DND-41 (cell line): ENCODE measurements around the gene SPOCK2.

Experiments
- CTCF ChIP-seq: IDR thresholded peaks from 2 replicates; pipeline ENCODE4 v1.5.1; 2012; ENCODE audit warnings: borderline replicate concordance, low read length, moderate library complexity, mild to moderate bottlenecking; ENCODE audit not compliant: poor library complexity, severe bottlenecking; ENCODE audit errors: extremely low read depth
- EZH2 ChIP-seq: IDR thresholded peaks from 3 replicates; pipeline ENCODE4 v1.6.1; 2012; ENCODE audit warnings: borderline replicate concordance, low read depth, mild to moderate bottlenecking, moderate library complexity, low read length, inconsistent platforms; ENCODE audit not compliant: severe bottlenecking

GRCh38 chr10:72089618-72090017 is 1.3 kb upstream of the SPOCK2 start:
- TF ChIP-seq CTCF: no peak
- no peak for TF ChIP-seq EZH2
